Hematopoietic multipotent progenitor cell (in vitro differentiated cells): ENCODE results near the gene CSMD2. TPM values are rescaled to one million over a fixed set of nuclear protein-coding genes. Genes with fewer than 3 reads are reported as not detected.

Source experiments
- DNase-seq, 3 donors: peaks; one replicate each; pipeline ENCODE4 v3.0.0-alpha.2; 2011 to 2015; ENCODE audit warnings: low read depth in 2 of 3, low spot score in 2 of 3
- total RNA-seq: library from RNA; depleted of rRNA; stranded (reverse); fragments of >200 nt; gene quantifications from one replicate; pipeline ENCODE4 v1.2.3, GENCODE V29; 2012

Gene CSMD2
- total RNA-seq, 1 donor = not detected

- no peak for DNase-seq
These were observed 337.0 kb downstream of the CSMD2 start for GRCh38 chr1:33828059-33828458.

DNA sequence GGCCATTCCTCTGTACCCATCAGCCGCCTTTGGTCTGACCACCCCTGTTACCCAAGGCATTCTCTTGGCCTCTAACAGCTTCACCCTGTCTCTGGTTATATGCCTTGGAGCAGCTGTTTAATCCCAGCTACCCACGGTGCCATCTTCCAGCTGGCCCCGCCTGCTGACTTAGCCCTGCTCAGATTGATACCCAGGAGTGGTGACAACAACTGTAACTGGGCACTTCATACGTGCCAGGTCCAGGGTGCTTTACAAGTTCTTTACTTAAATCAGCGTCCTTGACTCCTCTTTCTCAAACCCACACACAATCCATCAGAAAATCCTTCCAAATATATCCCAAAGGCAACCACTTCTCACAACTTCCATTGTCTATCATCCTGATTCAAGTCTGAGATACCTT, 338.3 kb downstream of the CSMD2 start:
- no peak for DNase-seq

DNA sequence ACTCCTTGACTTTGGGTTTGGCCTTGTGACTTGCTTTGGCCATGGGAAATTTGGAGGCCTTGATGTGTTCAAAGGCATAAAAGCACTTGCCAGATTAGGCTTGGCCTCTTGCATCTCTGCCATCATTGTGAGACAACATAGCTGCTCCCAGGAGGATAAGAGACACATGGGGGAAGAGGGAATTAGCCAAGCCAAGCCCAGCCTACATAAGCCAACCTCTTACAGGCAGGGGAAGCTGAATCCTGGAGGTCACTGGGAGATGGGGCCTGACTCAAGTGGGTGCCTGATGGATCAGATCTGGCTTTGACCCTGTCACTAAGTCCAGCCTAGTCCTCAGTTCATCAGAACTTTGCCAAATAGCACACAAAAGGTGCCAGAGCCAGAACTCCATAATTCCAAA, 338.7 kb downstream of the CSMD2 start:
- no peak for DNase-seq

DNA sequence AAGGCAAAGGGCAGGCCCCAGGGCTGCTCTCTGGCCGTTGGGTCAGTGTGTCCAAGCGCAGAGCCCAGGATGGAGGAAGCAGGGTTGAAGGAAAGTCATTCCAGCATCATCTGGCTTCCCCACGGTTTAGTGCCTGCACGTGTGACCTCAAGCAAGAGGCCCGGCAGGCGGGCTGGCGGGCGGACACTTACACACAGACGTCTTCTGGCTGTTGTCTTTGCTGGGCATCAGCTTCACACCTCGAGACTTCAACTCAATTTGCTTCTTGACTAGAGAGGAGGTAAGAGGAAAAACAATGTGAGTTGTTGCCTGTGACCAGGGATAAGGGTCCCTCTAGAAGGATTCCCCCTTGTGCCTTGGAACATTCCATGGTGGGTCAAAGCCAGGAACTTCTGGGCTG, 339.5 kb downstream of the CSMD2 start:
- DNase-seq = no peak

GRCh38 chr1:33824971-33825370, 340.1 kb downstream of the CSMD2 start:
- no peak for DNase-seq

DNA sequence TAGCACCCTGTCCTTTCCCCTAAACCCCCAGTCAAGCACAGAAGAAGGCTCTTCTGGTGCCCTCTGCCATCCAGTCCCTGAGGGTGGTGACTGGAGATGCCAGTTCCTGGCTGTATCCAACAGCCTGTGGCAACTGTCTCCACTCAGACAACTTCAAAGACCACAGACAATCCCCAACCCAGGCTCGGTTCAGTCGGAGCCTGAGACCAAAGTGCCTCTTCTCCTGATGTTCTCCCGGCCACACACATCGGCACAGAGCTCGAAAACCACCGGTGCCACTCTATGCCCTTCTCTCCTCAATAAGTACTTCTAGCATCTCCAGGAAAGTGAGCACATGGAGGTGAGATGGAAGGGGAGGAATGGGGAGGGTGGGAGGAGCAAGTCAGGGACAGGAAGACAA, 340.7 kb downstream of the CSMD2 start:
- no peak for DNase-seq

DNA sequence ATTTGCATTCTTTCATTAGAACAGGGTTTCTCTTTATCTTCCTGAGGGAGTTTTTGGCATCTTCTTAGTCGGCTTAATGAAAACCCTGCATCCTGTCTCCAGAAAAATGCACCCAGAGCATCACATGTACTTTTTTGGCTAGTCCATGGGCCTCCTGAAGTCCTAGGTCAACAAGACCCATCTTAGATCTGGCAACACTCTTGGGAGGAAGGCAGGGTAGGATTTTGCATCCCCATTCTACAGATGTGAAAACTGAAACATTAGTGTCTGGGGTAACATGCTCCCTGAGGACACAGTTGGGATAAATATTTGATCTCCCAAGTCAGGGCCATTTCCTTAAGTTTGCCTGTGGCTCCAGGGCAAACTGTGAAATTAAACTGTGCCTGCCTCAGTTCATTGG, 341.2 kb downstream of the CSMD2 start:
- DNase-seq = no peak

DNA sequence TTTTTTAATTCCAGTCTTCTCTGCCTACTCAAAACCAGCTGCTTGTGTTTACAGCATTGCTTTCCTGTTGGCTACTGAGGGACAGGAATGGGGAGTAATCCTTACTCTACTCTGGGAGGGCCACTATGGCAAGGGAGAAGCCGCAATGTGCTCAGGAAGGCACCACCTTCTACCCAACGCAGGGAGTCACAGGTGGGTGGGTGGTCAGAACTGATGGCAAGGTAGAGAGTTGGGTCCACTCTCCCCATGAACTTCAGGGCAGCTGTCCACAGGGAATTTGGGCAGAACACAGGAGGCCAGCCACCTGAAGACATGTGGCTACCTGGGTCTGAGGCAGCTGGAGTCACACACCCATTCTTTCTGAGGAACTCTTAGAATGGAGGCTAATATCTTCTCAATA, 341.6 kb downstream of the CSMD2 start:
- DNase-seq = no peak

GRCh38 chr1:33822396-33822795, 342.6 kb downstream of the CSMD2 start:
- DNase-seq = no peak

- no peak for DNase-seq
These were observed 343.7 kb downstream of the CSMD2 start for GRCh38 chr1:33821291-33821690.

DNA sequence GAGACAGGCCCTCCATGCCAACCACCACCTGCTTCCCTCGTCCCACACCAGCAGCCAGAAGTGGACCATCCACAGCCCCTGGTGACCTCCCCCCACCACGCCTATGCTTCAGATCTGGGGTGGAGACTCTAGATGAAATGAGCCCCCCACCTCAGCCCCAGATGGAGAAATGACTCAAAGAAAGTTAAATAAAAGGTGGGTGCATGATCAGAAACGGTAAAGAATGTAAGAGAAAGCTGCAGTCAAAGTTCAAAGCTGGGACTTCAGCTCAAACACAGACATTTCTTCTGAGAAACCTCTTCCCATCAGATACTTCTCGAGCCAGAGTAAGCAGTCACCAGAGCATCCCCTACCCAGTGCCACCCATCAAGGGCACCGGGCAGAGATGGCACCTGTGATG, 344.2 kb downstream of the CSMD2 start:
- DNase-seq = no peak

GRCh38 chr1:33819913-33820311, 345.1 kb downstream of the CSMD2 start:
- DNase-seq = no peak

DNA sequence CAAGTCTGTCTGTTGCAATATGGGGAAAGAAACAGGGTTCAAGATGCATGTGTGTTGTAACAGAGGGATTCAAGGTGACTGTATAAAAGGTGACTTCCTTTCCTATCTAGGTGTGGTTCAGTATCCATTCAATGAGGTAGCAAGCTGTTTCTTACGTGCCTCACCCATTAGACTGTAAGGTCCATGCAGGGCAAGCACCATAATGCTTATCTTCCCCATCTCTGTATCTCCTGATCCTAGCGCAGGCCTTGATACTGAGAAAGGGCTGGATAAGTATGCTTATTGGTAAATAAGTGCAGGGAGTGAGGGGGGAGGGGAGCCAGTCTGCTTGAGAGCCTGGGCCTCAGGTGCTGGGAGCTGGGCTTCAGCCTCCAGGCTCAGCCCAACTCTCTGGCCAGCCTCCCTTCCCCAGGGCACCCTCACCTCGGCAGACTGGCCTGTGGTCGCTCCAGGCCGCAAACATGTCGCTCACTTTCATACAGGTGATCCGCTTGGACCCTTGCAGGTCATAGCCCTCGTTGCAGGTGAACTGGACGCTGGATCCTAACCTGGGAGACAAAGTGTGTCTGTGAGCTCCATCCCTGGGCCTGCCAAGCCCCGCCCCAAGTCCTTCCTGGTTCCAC, 345.6 kb downstream of the CSMD2 start:
- DNase-seq = no peak

DNA sequence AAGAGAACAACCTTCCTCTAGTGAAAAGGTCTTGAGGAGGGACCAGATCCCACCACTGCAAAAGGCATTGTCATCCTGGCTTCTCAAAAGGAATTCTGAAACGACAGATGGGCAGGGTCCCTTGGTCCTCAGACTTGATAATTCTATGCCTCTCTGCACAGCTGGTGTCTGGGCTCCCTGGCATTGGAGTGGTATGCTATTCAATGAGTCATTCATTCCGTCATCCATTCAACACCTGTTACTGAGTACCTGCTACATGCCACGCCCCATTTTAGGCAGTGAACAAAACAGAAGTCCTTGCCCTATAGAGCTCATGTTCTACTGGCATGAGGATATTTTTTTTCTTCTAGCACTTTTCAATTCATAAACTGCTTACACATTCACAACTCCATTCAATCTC, 347.0 kb downstream of the CSMD2 start:
- DNase-seq = no peak

DNA sequence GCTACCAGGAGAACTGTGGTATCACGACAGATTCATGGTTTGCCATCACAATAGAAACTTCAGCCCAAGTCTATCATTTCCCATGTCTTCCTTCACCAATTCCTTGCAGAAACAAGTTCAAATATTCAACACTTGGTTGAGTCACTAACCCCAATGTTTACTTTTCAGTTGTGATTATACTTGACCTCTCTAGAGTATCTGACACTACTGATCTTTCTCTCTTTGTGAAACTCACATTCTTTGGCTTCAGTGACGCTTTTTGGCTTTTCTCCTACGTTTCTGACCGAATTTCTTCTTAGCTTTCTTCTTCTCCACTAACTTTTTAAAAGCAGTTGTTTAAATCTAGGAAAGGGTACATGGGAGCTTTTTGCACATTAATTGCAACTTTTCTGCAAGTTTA, 350.0 kb downstream of the CSMD2 start:
- DNase-seq = no peak

GRCh38 chr1:33814166-33814565, 350.9 kb downstream of the CSMD2 start:
- no peak for DNase-seq

GRCh38 chr1:33810571-33810970, 354.5 kb downstream of the CSMD2 start:
- DNase-seq = no peak

DNA sequence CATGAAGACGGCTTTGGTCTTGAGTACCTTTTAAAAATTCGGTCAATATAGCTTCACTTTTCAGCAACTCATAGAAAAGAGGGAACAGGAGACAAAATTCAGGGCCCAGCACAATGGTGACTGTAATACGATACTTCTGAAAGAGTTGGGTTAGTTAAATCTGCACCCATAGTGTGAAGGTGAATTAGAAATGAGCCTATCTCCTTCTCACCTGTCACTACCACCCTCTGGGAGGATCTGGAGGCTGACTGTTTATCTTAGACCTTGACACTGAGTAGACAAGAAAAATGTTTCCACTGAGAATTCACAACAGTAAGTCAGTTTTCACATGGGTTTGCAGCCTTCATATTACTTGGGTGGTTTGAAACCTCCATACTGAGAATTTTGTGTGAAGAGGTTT, 359.0 kb downstream of the CSMD2 start:
- DNase-seq = no peak

DNA sequence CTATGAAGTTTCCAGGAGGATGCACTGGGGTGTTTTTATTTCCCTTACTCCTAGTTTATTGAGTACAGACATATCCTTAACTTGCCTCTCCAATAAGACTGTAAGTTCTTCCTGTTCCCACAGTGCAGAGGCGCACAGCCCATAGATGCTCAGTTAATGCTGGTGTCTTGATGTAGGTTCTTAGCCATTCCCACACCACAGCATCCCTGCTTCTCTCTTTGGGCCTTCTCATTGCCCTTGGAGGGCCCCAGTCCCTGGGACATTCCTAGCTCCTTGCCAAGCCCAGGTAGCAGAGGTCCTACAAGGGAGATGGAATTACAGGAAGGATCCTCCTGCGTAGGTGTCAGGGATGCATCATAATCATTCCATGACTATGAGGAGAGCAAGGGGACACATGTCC, 362.8 kb downstream of the CSMD2 start:
- DNase-seq = no peak

DNA sequence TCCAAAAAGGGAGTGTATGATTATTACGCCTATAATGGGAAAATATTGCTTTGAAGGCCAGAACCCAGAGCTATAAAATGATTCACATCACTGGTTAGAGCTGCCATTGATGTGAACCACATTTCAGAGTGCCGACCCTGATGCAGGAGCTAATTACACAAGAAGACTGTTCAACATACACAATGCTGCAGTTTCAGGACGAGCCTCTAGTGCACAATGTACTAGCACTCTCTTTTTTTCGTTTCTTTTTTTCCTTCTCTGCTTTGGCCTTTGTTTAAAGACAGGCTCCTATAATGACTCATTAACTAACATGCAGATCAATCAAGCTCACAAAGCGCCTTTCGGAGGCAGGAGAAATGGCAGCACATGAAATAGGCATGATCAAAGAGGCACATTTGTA, 367.2 kb downstream of the CSMD2 start:
- DNase-seq = no peak

- no peak for DNase-seq
These were observed 372.4 kb downstream of the CSMD2 start for GRCh38 chr1:33792651-33793050.

GRCh38 chr1:33792216-33792615, 372.8 kb downstream of the CSMD2 start:
- no peak for DNase-seq

- DNase-seq = no peak
These were observed 373.8 kb downstream of the CSMD2 start for GRCh38 chr1:33791251-33791650.
